Measurements from ENCODE around the gene PP2D1. TPM values are rescaled to one million over a fixed set of nuclear protein-coding genes. Genes with fewer than 3 reads are reported as not detected.

PP2D1 gene, protein sequence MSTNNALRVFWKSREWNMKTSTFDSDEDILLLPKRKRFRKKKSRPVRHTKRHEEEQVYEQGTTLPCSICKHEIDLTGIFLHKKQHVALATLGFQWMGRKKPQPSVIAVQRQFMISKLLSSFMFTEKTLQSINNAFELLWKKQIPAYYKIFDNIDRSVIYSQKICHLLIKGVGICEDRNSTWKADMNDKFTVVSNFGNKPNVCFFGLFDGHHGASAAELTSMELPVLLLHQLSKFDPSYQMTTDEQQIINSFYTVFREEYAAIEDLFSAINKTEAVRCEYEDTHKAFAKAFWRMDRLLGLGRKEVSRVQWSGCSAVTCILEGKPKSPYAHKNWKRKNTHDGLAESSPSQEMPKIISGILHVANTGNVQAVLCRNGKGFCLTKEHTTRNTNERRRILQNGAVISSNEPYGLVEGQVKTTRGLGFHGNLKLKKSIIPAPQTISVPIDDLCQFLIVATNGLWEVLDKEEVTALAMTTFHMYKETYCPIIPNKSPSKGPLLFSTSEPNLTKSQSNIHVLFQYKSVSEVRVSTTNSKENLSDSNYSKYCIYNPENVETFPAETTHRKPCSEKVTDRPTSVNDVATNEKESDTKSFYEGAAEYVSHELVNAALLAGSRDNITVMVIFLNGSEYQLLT
- total RNA-seq: not detected in 2 replicates

DNA sequence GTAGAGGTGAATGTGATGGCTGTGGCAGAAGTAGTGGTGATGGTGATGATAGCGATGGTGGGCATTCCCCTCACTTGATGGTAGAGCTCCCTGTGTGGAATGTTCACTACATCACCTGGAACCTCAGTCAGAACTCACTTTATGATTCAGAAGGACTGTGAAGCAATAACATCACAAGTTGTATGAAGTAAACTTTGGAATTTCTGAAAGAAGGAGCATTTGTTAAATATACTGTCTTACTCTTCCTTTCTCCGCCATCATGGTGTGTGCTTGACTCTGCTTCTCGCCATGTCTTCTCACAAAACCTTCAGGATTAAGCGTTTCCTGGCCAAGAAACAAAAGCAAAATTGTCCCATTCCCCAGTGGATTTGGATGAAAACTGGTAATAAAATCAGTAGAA lies at the start of gene PP2D1:
Gene PP2D1, minus strand, starts transcription at position 101 of the 400 bp plus-strand sequence. CDS start 192 bp downstream, outside the sequence.
- no peak for DNase-seq (ENCODE audit: low read depth)
- H3K4me3 ChIP-seq (ENCODE audit: low read depth, low read length): no peak within 1 kb of the TSS
- TF ChIP-seq, protein P1, sequence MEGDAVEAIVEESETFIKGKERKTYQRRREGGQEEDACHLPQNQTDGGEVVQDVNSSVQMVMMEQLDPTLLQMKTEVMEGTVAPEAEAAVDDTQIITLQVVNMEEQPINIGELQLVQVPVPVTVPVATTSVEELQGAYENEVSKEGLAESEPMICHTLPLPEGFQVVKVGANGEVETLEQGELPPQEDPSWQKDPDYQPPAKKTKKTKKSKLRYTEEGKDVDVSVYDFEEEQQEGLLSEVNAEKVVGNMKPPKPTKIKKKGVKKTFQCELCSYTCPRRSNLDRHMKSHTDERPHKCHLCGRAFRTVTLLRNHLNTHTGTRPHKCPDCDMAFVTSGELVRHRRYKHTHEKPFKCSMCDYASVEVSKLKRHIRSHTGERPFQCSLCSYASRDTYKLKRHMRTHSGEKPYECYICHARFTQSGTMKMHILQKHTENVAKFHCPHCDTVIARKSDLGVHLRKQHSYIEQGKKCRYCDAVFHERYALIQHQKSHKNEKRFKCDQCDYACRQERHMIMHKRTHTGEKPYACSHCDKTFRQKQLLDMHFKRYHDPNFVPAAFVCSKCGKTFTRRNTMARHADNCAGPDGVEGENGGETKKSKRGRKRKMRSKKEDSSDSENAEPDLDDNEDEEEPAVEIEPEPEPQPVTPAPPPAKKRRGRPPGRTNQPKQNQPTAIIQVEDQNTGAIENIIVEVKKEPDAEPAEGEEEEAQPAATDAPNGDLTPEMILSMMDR (IDR thresholded peaks at IDR 0.05; ENCODE audit: insufficient read depth, low read depth, low read length): no peak

DNA sequence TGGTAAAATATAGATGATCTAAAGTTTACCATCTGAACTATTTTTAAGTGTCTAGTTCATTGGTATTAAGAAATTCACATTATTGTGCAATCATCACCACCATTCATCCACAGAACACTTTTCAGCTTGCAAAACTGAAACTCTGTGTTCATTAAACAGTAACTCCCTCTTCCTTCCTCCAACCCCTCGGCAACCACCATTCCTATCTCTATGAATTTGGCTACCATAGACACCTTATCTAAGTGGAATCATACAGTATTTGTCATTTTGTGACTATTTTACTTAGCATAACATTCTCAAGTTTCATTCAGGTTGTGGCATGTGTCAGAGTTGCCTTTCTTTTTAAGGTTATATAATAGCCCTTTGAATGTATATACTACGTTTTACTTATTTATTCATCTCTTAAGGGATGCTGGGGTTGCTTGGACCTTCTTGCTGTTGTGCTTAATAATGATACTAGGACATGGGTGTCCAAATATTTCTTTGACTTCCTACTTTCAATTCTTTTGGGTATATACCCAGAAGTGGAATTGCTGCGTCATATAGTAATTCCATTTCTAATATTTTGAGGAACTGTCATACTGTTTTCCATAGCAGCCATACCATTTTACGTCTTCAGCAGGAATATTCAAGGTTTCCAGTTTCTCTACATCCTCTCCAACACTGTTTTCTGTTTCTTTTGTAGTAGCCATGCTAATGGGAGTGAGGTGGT lies 49.1 kb upstream of the PP2D1 start:
- DNase-seq (ENCODE audit: low read depth): peak; percentile 74
- H3K4me3 ChIP-seq (ENCODE audit: low read depth, low read length): peak overlapping the region; percentile 7
- TF ChIP-seq, protein P1 (IDR thresholded peaks at IDR 0.05; ENCODE audit: insufficient read depth, low read depth, low read length): no peak

DNA sequence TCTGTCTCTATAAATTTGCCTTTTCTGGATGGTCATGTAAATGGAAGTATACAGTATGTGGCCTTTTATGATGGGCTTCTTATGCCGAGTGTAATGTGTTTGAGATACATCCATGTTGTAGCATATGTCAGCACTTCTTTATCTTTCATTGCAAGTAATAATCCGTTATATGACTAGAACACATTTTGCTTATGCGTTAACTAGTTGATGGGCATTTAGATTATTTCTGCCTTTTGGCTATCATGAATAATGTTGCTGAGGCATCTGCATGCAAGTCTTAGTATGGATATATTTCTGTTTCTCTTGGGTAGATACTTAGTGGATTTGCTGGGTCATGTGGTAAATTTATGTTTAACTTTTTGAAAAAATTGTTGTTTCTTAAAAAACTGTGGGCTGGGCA lies 47.9 kb upstream of the PP2D1 start:
- H3K4me3 ChIP-seq (ENCODE audit: low read depth, low read length): no peak overlapping the region
- no peak for DNase-seq (ENCODE audit: low read depth)
- TF ChIP-seq, protein P1 (IDR thresholded peaks at IDR 0.05; ENCODE audit: insufficient read depth, low read depth, low read length): no peak

DNA sequence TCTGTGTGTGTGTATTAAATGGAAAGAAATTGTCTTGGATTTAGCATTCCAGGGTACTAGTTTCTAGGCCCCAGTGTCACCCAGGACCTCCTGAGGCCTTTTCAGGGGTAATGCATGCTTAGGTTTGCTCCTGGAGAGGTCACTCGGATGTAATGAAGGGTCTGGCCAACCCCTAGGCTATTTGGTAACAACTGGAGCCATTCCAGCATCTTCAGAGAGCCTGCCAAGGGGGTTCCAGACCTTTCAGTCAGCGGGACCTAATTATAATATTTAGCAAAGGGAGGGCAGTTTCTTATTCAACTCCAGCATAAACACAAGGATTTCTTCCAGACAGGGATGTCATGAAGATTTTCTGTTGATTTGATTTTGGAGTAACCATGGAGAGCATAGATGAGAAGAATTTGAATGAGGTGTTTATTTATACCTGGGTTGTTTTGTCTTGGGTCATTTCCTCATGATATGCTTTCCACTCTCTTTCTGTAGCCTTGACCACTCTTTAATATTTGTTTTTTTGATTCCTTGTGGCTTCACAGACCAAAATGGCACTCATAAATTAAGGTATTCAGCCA lies 45.6 kb upstream of the PP2D1 start:
- DNase-seq (ENCODE audit: low read depth): no peak
- TF ChIP-seq, protein P1 (IDR thresholded peaks at IDR 0.05; ENCODE audit: insufficient read depth, low read depth, low read length): no peak
- H3K4me3 ChIP-seq (ENCODE audit: low read depth, low read length): no peak overlapping the region

DNA sequence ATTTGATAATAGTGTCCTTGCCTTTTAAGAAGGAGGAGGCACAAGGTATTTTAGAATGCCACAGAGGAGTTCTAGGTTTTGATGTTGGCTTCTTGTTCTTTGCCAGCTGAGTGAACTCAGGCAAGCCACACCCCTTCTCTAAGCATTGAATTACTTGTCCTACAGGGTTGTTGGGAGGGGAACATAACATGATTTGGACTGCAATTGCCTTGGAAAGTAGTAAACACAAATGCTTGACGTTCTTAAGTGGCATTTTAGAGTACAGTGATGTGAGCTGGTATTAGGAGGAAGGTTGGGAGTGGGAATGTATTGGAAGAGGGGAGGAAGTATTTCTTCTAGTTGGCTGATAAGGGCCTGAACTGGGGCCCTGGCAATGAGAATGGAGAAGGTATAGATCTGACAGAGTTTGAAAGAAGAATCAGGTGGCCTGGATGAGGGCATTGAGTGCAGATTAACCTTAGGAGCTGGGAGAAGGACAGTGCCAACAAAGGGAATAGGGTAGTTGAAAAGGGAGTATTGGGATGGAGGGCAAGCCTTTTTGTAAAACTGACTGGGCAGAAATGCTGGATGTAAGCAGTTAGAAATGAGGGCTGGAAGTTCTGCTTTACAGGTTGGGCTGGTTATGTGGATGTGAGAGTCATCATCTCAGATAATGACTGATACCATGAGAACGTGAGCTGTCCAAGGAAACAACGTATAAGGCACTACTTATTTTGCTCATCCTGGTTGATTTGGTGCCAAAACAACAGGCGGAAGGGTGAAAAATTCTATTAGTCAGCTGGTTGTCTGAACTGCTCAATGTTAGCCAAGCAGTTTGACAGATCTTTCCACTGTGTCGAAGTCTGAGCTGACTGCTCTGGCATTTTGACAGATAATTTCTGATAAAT lies 44.9 kb upstream of the PP2D1 start:
- TF ChIP-seq, protein P1 (IDR thresholded peaks at IDR 0.05; ENCODE audit: insufficient read depth, low read depth, low read length): no peak
- peak; percentile 69 for DNase-seq (ENCODE audit: low read depth)
- H3K4me3 ChIP-seq (ENCODE audit: low read depth, low read length): no peak overlapping the region

DNA sequence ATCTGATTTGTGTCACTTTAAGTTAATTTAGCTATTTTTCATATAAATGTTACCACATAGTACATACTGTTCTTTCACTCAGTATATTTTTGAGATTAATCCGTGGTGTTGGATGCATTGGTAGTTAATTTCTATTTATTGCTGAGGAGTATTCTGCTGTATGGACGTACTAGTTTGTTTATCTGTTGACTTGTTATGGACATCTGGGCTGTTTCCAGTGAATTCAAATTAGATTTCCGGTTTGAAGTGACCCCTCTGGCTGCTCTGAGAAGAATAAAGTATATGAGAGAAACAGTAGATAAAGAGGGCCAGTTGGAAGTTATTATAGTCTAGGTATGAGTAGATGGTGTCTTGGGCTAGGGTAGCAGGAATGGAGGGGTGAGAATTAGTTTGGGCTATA lies 43.8 kb upstream of the PP2D1 start:
- no peak overlapping the region for H3K4me3 ChIP-seq (ENCODE audit: low read depth, low read length)
- DNase-seq (ENCODE audit: low read depth): no peak
- TF ChIP-seq, protein P1 (IDR thresholded peaks at IDR 0.05; ENCODE audit: insufficient read depth, low read depth, low read length): no peak

Measured in fibroblast of villous mesenchyme (primary cell).